ENCODE data around the gene RHOBTB3. TPM values are rescaled to one million over a fixed set of nuclear protein-coding genes. Genes with fewer than 3 reads are reported as not detected.

RHOBTB3 gene
- total RNA-seq, 1 experiment from 2014 or later = 84.3 TPM

GRCh38 chr5:95735406-95735805 lies 4.3 kb downstream of the RHOBTB3 start (continued):
- no peak for TF ChIP-seq EZH2 (IDR thresholded peaks at IDR 0.05)
- TF ChIP-seq FOSL1 (IDR thresholded peaks at IDR 0.05; ENCODE audit: low read depth) = no peak
- TF ChIP-seq CBX3 (IDR thresholded peaks at IDR 0.05; ENCODE audit: low read depth) = no peak
- no peak for TF ChIP-seq RAD21 (IDR thresholded peaks at IDR 0.05; ENCODE audit: low read depth)
- TF ChIP-seq ATF3 (IDR thresholded peaks at IDR 0.05) = no peak
- TF ChIP-seq MAX (IDR thresholded peaks at IDR 0.05) = no peak
- no peak for TF ChIP-seq SIN3A (IDR thresholded peaks at IDR 0.05; ENCODE audit: low read depth)
- no peak for TF ChIP-seq ZNF274 (IDR thresholded peaks at IDR 0.05; ENCODE audit: low read depth, low read length)
- TF ChIP-seq CEBPB (IDR thresholded peaks at IDR 0.05; ENCODE audit: low read depth) = no peak
- no peak for TF ChIP-seq ZBTB33 (IDR thresholded peaks at IDR 0.05; ENCODE audit: extremely low read depth, insufficient replicate concordance, low read length)
- TF ChIP-seq EGR1 (IDR thresholded peaks at IDR 0.05; ENCODE audit: low read depth) = no peak
- no peak for TF ChIP-seq YY1 (IDR thresholded peaks at IDR 0.05; ENCODE audit: extremely low read depth, insufficient replicate concordance, low read depth, low read length)
- TF ChIP-seq JUND (IDR thresholded peaks at IDR 0.05) = no peak

- DNase-seq (ENCODE audit: low read depth, low spot score) (no peak), ATAC-seq (no peak)
- H3K4me1 ChIP-seq (ENCODE audit: control insufficient read depth in 1 of 2, insufficient read depth in 2 of 2, low read length in 2 of 2) = peaks cover 5 to 13% of the 10 kb centered on the region in 2 experiments; a peak in 3 of 4 replicates
- ChIA-PET RAD21 (ENCODE audit: low non-redundant PET in 1 of 2, low total read pairs in 2 of 2, uncharacterized antibody in 2 of 2, unreplicated experiment in 2 of 2) (no interaction called here), POLR2A (no interaction called here), CTCF (no interaction called here)
- peaks cover 0 to 9% of the 10 kb centered on the region in 2 experiments; a peak in 2 of 4 replicates for H3K36me3 ChIP-seq (ENCODE audit: control insufficient read depth in 1 of 2, insufficient read depth in 2 of 2, low read length in 2 of 2)
- intact Hi-C loops (cut with micrococcal nuclease) = loop anchor here (10.0 kb wide), 1 partner anchor 1067 kb away; the partner anchor contains the start of gene ERAP1
- no peak overlapping the region for H3K4me3 ChIP-seq (replicated peaks in 1 of 2; ENCODE audit: low read depth in 1 of 2, low read length in 2 of 2)
- no peak for TF ChIP-seq EZH2phosphoT487 (IDR thresholded peaks at IDR 0.05; ENCODE audit: borderline replicate concordance)
- no peak for TF ChIP-seq ZBTB33 (IDR thresholded peaks at IDR 0.05; ENCODE audit: extremely low read depth, insufficient replicate concordance, low read length)
- no peak for TF ChIP-seq POLR2AphosphoS5 (IDR thresholded peaks at IDR 0.05; ENCODE audit: low read depth, low read length)
- no peak for TF ChIP-seq JUND (IDR thresholded peaks at IDR 0.05)
- no peaks in the 10 kb centered on the region for H3K9me2 ChIP-seq (ENCODE audit: insufficient read depth)
- no peaks in the 10 kb centered on the region for H3K27me3 ChIP-seq (ENCODE audit: insufficient read depth, low read length)
- peaks cover 28% of the 10 kb centered on the region for H3K79me2 ChIP-seq (ENCODE audit: insufficient read depth, low read length)
- H3K9me3 ChIP-seq (ENCODE audit: control insufficient read depth in 1 of 2, insufficient read depth in 1 of 2, low read depth in 1 of 2, low read length in 2 of 2) = no peaks in the 10 kb centered on the region
- H3K4me2 ChIP-seq (ENCODE audit: low read length) = no peak overlapping the region
- no peak overlapping the region for H3K9ac ChIP-seq (ENCODE audit: low read length)
- H3K27ac ChIP-seq (ENCODE audit: low read depth, low read length) = no peak overlapping the region
- BruUV-seq (replicated peaks) = no TSS peak
- no peak overlapping the region for H2AFZ ChIP-seq (ENCODE audit: low read depth, low read length, poor library complexity, severe bottlenecking)
- H4K20me1 ChIP-seq (ENCODE audit: insufficient read depth) = no peaks in the 10 kb centered on the region
These were observed 6.9 kb downstream of the RHOBTB3 start for GRCh38 chr5:95738072-95738471.
